ENCODE results near the gene OCIAD2.
A peak's percentile ranks its signal among the peaks of the same experiment; 100 is the strongest.

Gene OCIAD2

GRCh38 chr4:48943387-48943786, 36.8 kb upstream of the OCIAD2 start:
- TF ChIP-seq GLI2 (tag by site-specific recombination; IDR thresholded peaks at IDR 0.05; ENCODE audit: borderline replicate concordance, low read depth) (no peak), SCRT1 (tag by site-specific recombination; IDR thresholded peaks at IDR 0.05; ENCODE audit: borderline replicate concordance) (no peak), ZNF654 (tag by site-specific recombination; IDR thresholded peaks at IDR 0.05; ENCODE audit: low read depth) (peak; percentile 9; the same call in 1 of the 2 replicates)
- Histone ChIP-seq H3K9me3 (ENCODE audit: control insufficient read depth, insufficient read depth, low read depth, low read length) (no peaks in the 10 kb centered on the region), H3K27ac (ENCODE audit: extremely low read depth, low read depth, low read length) (no peak overlapping the region), H3K36me3 (ENCODE audit: control insufficient read depth in 2 of 2, insufficient read depth in 1 of 2, low read length in 2 of 2) (no peaks in the 10 kb centered on the region), H3K4me1 (ENCODE audit: control insufficient read depth, insufficient read depth, low read length) (no peaks in the 10 kb centered on the region), H3K4me3 (ENCODE audit: low read depth, low read length) (no peak overlapping the region)
- ChIA-PET POLR2A (no interaction called here), CTCF (interaction anchor here (0.6 to 3.0 kb wide), 4 partner anchors 11 to 123 kb away, joined by 3 to 25 read pairs (median 4); no protein-coding TSS in a partner anchor)

- Histone ChIP-seq H3K4me3 (ENCODE audit: low read depth, low read length) (no peak overlapping the region), H3K9me3 (ENCODE audit: control insufficient read depth, insufficient read depth, low read depth, low read length) (no peaks in the 10 kb centered on the region), H3K4me1 (ENCODE audit: control insufficient read depth, insufficient read depth, low read length) (no peaks in the 10 kb centered on the region), H3K27ac (ENCODE audit: extremely low read depth, low read depth, low read length) (no peak overlapping the region), H3K36me3 (ENCODE audit: control insufficient read depth in 2 of 2, insufficient read depth in 1 of 2, low read length in 2 of 2) (no peaks in the 10 kb centered on the region)
- ChIA-PET POLR2A (no interaction called here), CTCF (no interaction called here)
- TF ChIP-seq ZNF658 (tag by site-specific recombination; IDR thresholded peaks at IDR 0.05), result no peak
- no peak for TF ChIP-seq KLF10 (tag by site-specific recombination; IDR thresholded peaks at IDR 0.05)
- no peak for TF ChIP-seq SP2 (tag by site-specific recombination; IDR thresholded peaks at IDR 0.05)
- 0 out of 2 replicates have a peak, but pooled peaks have one; percentile 40 for TF ChIP-seq ZFP37 (tag by site-specific recombination; IDR thresholded peaks at IDR 0.05)
- no peak for TF ChIP-seq ZNF624 (tag by site-specific recombination; IDR thresholded peaks at IDR 0.05)
- no peak for TF ChIP-seq ZFP41 (tag by site-specific recombination; IDR thresholded peaks at IDR 0.05; ENCODE audit: borderline replicate concordance)
- no peak for TF ChIP-seq KLF16 (tag by site-specific recombination; IDR thresholded peaks at IDR 0.05)
- no peak for TF ChIP-seq ZNF560 (tag by site-specific recombination; IDR thresholded peaks at IDR 0.05; ENCODE audit: borderline replicate concordance)
- no peak for TF ChIP-seq HOXA7 (CRISPR knock-in tag; IDR thresholded peaks at IDR 0.05; ENCODE audit: borderline replicate concordance)
- TF ChIP-seq TCF7L2 (IDR thresholded peaks at IDR 0.05; ENCODE audit: borderline replicate concordance, low read depth, low read length), result no peak
- no peak for TF ChIP-seq ZNF114 (tag by site-specific recombination; IDR thresholded peaks at IDR 0.05)
- TF ChIP-seq SCRT1 (tag by site-specific recombination; IDR thresholded peaks at IDR 0.05; ENCODE audit: borderline replicate concordance), result no peak
- TF ChIP-seq ZNF366 (tag by site-specific recombination; conservative IDR thresholded peaks at IDR 0.05), result 0 out of 2 replicates have a peak, but pooled peaks have one; percentile 26
- TF ChIP-seq ZSCAN4 (tag by site-specific recombination; IDR thresholded peaks at IDR 0.05), result no peak
- TF ChIP-seq HIC1 (tag by site-specific recombination; IDR thresholded peaks at IDR 0.05), result 0 out of 2 replicates have a peak, but pooled peaks have one; percentile 37
- TF ChIP-seq BCL11B (tag by site-specific recombination; IDR thresholded peaks at IDR 0.05; ENCODE audit: low read depth), result no peak
- TF ChIP-seq ZNF433 (tag by site-specific recombination; IDR thresholded peaks at IDR 0.05; ENCODE audit: low read depth), result no peak
- TF ChIP-seq ZNF645 (tag by site-specific recombination; IDR thresholded peaks at IDR 0.05), result no peak
- no peak for TF ChIP-seq ZNF18 (tag by site-specific recombination; IDR thresholded peaks at IDR 0.05)
- peak; percentile 28; the same call in 1 of the 2 replicates for TF ChIP-seq ZNF629 (tag by site-specific recombination; IDR thresholded peaks at IDR 0.05)
- no peak for TF ChIP-seq ZNF211 (tag by site-specific recombination; IDR thresholded peaks at IDR 0.05; ENCODE audit: low read depth)
- peak; percentile 56; the same call in 1 of the 2 replicates for TF ChIP-seq ZNF26 (tag by site-specific recombination; IDR thresholded peaks at IDR 0.05)
- no peak for TF ChIP-seq ZNF350 (tag by site-specific recombination; IDR thresholded peaks at IDR 0.05)
- TF ChIP-seq ZNF48 (tag by site-specific recombination; IDR thresholded peaks at IDR 0.05), result no peak
- TF ChIP-seq MEIS1 (CRISPR knock-in tag; IDR thresholded peaks at IDR 0.05; ENCODE audit: borderline replicate concordance), result no peak
- TF ChIP-seq ZNF837 (tag by site-specific recombination; IDR thresholded peaks at IDR 0.05), result no peak
- no peak for TF ChIP-seq ZNF335 (tag by site-specific recombination; conservative IDR thresholded peaks at IDR 0.05)
Measured at GRCh38 chr4:48939785-48940184, 33.2 kb upstream of the OCIAD2 start.
